ENCODE data around the gene PKNOX1.
"Not testable (repeated sequence)": the region's sequence is repeated elsewhere in the genome, so short reads cannot be mapped to it uniquely, and the experiment has no call there.

The PKNOX1 gene

GRCh38 chr21:43006051-43006873 is 31.9 kb downstream of the PKNOX1 start:
- H3K27ac ChIP-seq (ENCODE audit: low read depth, low read length); H3K9ac ChIP-seq (ENCODE audit: low read depth, low read length); H3K9me3 ChIP-seq (ENCODE audit: control insufficient read depth, insufficient read depth, low read length); H3K4me3 ChIP-seq (ENCODE audit: low read depth, low read length); H3K4me1 ChIP-seq (ENCODE audit: control insufficient read depth, insufficient read depth, low read length); H3K27me3 ChIP-seq (ENCODE audit: control insufficient read depth, insufficient read depth, low read length): not testable (repeated sequence)
- H3K36me3 ChIP-seq (ENCODE audit: control insufficient read depth, insufficient read depth, low read length), result peaks cover 36% of the 10 kb centered on the region

GRCh38 chr21:43006874-43007208 is 32.5 kb downstream of the PKNOX1 start:
- Histone ChIP-seq H3K36me3 (ENCODE audit: control insufficient read depth, insufficient read depth, low read length) (peaks cover 42% of the 10 kb centered on the region), H3K9me3 (ENCODE audit: control insufficient read depth, insufficient read depth, low read length) (no peaks in the 10 kb centered on the region), H3K4me1 (ENCODE audit: control insufficient read depth, insufficient read depth, low read length) (peaks cover 6% of the 10 kb centered on the region; the same call in 1 of the 2 replicates), H3K27ac (ENCODE audit: low read depth, low read length) (no peak overlapping the region), H3K27me3 (ENCODE audit: control insufficient read depth, insufficient read depth, low read length) (no peaks in the 10 kb centered on the region), H3K9ac (ENCODE audit: low read depth, low read length) (no peak overlapping the region), H3K4me3 (ENCODE audit: low read depth, low read length) (no peak overlapping the region)

GRCh38 chr21:43012596-43012995 is 38.2 kb downstream of the PKNOX1 start:
- Histone ChIP-seq H3K36me3 (ENCODE audit: control insufficient read depth, insufficient read depth, low read length) (peaks cover 79% of the 10 kb centered on the region), H3K27ac (ENCODE audit: low read depth, low read length) (no peak overlapping the region), H3K27me3 (ENCODE audit: control insufficient read depth, insufficient read depth, low read length) (no peaks in the 10 kb centered on the region), H3K4me3 (ENCODE audit: low read depth, low read length) (no peak overlapping the region), H3K4me1 (ENCODE audit: control insufficient read depth, insufficient read depth, low read length) (no peaks in the 10 kb centered on the region), H3K9ac (ENCODE audit: low read depth, low read length) (no peak overlapping the region), H3K9me3 (ENCODE audit: control insufficient read depth, insufficient read depth, low read length) (no peaks in the 10 kb centered on the region)

- Histone ChIP-seq H3K4me1 (ENCODE audit: control insufficient read depth, insufficient read depth, low read length) (no peaks in the 10 kb centered on the region), H3K27ac (ENCODE audit: low read depth, low read length) (no peak overlapping the region), H3K27me3 (ENCODE audit: control insufficient read depth, insufficient read depth, low read length) (no peaks in the 10 kb centered on the region)
Measured at GRCh38 chr21:43015906-43016540, 41.7 kb downstream of the PKNOX1 start.

GRCh38 chr21:43016728-43017127 is 42.4 kb downstream of the PKNOX1 start:
- Histone ChIP-seq H3K4me1 (ENCODE audit: control insufficient read depth, insufficient read depth, low read length) (no peaks in the 10 kb centered on the region), H3K9ac (ENCODE audit: low read depth, low read length) (no peak overlapping the region)

More at GRCh38 chr21:43015906-43016540, 41.7 kb downstream of the PKNOX1 start:
- H3K9me3 ChIP-seq (ENCODE audit: control insufficient read depth, insufficient read depth, low read length), result no peaks in the 10 kb centered on the region
- no peak overlapping the region for H3K9ac ChIP-seq (ENCODE audit: low read depth, low read length)
- peaks cover 79% of the 10 kb centered on the region for H3K36me3 ChIP-seq (ENCODE audit: control insufficient read depth, insufficient read depth, low read length)
- H3K4me3 ChIP-seq (ENCODE audit: low read depth, low read length), result no peak overlapping the region

GRCh38 chr21:43018519-43018918 is 44.2 kb downstream of the PKNOX1 start:
- Histone ChIP-seq H3K9ac (ENCODE audit: low read depth, low read length) (no peak overlapping the region), H3K36me3 (ENCODE audit: control insufficient read depth, insufficient read depth, low read length) (peaks cover 71% of the 10 kb centered on the region), H3K27me3 (ENCODE audit: control insufficient read depth, insufficient read depth, low read length) (no peaks in the 10 kb centered on the region), H3K27ac (ENCODE audit: low read depth, low read length) (no peak overlapping the region), H3K4me1 (ENCODE audit: control insufficient read depth, insufficient read depth, low read length) (no peaks in the 10 kb centered on the region), H3K4me3 (ENCODE audit: low read depth, low read length) (no peak overlapping the region), H3K9me3 (ENCODE audit: control insufficient read depth, insufficient read depth, low read length) (no peaks in the 10 kb centered on the region)

More at GRCh38 chr21:43016728-43017127, 42.4 kb downstream of the PKNOX1 start:
- Histone ChIP-seq H3K9me3 (ENCODE audit: control insufficient read depth, insufficient read depth, low read length) (no peaks in the 10 kb centered on the region), H3K4me3 (ENCODE audit: low read depth, low read length) (no peak overlapping the region), H3K27ac (ENCODE audit: low read depth, low read length) (no peak overlapping the region), H3K27me3 (ENCODE audit: control insufficient read depth, insufficient read depth, low read length) (no peaks in the 10 kb centered on the region), H3K36me3 (ENCODE audit: control insufficient read depth, insufficient read depth, low read length) (peaks cover 81% of the 10 kb centered on the region)

GRCh38 chr21:43020177-43020576 is 45.8 kb downstream of the PKNOX1 start:
- Histone ChIP-seq H3K4me3 (ENCODE audit: low read depth, low read length) (no peak overlapping the region), H3K36me3 (ENCODE audit: control insufficient read depth, insufficient read depth, low read length) (peaks cover 71% of the 10 kb centered on the region), H3K9me3 (ENCODE audit: control insufficient read depth, insufficient read depth, low read length) (no peaks in the 10 kb centered on the region), H3K4me1 (ENCODE audit: control insufficient read depth, insufficient read depth, low read length) (no peaks in the 10 kb centered on the region), H3K27ac (ENCODE audit: low read depth, low read length) (no peak overlapping the region), H3K27me3 (ENCODE audit: control insufficient read depth, insufficient read depth, low read length) (no peaks in the 10 kb centered on the region), H3K9ac (ENCODE audit: low read depth, low read length) (no peak overlapping the region)

- Histone ChIP-seq H3K4me1 (ENCODE audit: control insufficient read depth, insufficient read depth, low read length) (no peaks in the 10 kb centered on the region), H3K4me3 (ENCODE audit: low read depth, low read length) (no peak overlapping the region), H3K27ac (ENCODE audit: low read depth, low read length) (no peak overlapping the region), H3K36me3 (ENCODE audit: control insufficient read depth, insufficient read depth, low read length) (peaks cover 71% of the 10 kb centered on the region), H3K27me3 (ENCODE audit: control insufficient read depth, insufficient read depth, low read length) (no peaks in the 10 kb centered on the region), H3K9ac (ENCODE audit: low read depth, low read length) (no peak overlapping the region), H3K9me3 (ENCODE audit: control insufficient read depth, insufficient read depth, low read length) (no peaks in the 10 kb centered on the region)
Measured at GRCh38 chr21:43020771-43021170, 46.4 kb downstream of the PKNOX1 start.

GRCh38 chr21:43021191-43021590 is 46.8 kb downstream of the PKNOX1 start:
- Histone ChIP-seq H3K27me3 (ENCODE audit: control insufficient read depth, insufficient read depth, low read length) (no peaks in the 10 kb centered on the region), H3K9me3 (ENCODE audit: control insufficient read depth, insufficient read depth, low read length) (no peaks in the 10 kb centered on the region), H3K4me3 (ENCODE audit: low read depth, low read length) (no peak overlapping the region), H3K36me3 (ENCODE audit: control insufficient read depth, insufficient read depth, low read length) (peaks cover 71% of the 10 kb centered on the region), H3K9ac (ENCODE audit: low read depth, low read length) (no peak overlapping the region), H3K4me1 (ENCODE audit: control insufficient read depth, insufficient read depth, low read length) (no peaks in the 10 kb centered on the region), H3K27ac (ENCODE audit: low read depth, low read length) (no peak overlapping the region)

GRCh38 chr21:43021756-43022600 is 47.6 kb downstream of the PKNOX1 start:
- Histone ChIP-seq H3K4me1 (ENCODE audit: control insufficient read depth, insufficient read depth, low read length) (no peaks in the 10 kb centered on the region), H3K9me3 (ENCODE audit: control insufficient read depth, insufficient read depth, low read length) (no peaks in the 10 kb centered on the region), H3K36me3 (ENCODE audit: control insufficient read depth, insufficient read depth, low read length) (peaks cover 64% of the 10 kb centered on the region), H3K27me3 (ENCODE audit: control insufficient read depth, insufficient read depth, low read length) (no peaks in the 10 kb centered on the region), H3K27ac (ENCODE audit: low read depth, low read length) (no peak overlapping the region), H3K4me3 (ENCODE audit: low read depth, low read length) (no peak overlapping the region), H3K9ac (ENCODE audit: low read depth, low read length) (no peak overlapping the region)

GRCh38 chr21:43023175-43023574 is 48.8 kb downstream of the PKNOX1 start:
- H3K9me3 ChIP-seq (ENCODE audit: control insufficient read depth, insufficient read depth, low read length), result no peaks in the 10 kb centered on the region
- H3K27me3 ChIP-seq (ENCODE audit: control insufficient read depth, insufficient read depth, low read length), result no peaks in the 10 kb centered on the region
- H3K9ac ChIP-seq (ENCODE audit: low read depth, low read length), result no peak overlapping the region
- H3K36me3 ChIP-seq (ENCODE audit: control insufficient read depth, insufficient read depth, low read length), result peaks cover 58% of the 10 kb centered on the region
- H3K4me1 ChIP-seq (ENCODE audit: control insufficient read depth, insufficient read depth, low read length), result no peaks in the 10 kb centered on the region
- no peak overlapping the region for H3K27ac ChIP-seq (ENCODE audit: low read depth, low read length)
- H3K4me3 ChIP-seq (ENCODE audit: low read depth, low read length), result no peak overlapping the region

Measured in HUES48 (cell line).